Gastrocnemius medialis (tissue), 4 donors: ENCODE results near the gene FAM181A. TPM values are rescaled to one million over a fixed set of nuclear protein-coding genes. Genes with fewer than 3 reads are reported as not detected.
A peak's percentile ranks its signal among the peaks of the same experiment; 100 is the strongest.

ENCODE experiments used
- ATAC-seq, 2 donors: fragments of 150-250 bp; one replicate each; pipeline ENCODE4 v1.9.1; 2016
- DNase-seq, 2 donors: peaks; one replicate each; pipeline ENCODE4 v3.0.0-alpha.2; 2019
- H3K27ac ChIP-seq, 4 donors: fragments of 200-600 bp; sonication (generic); 1 replicate in 1 of 4; 2 replicates in 3 of 4; pipeline ENCODE4 v1.5.1; 2016 to 2018; ENCODE audit warnings: mild to moderate bottlenecking in 2 of 4, moderate library complexity in 1 of 4
- H3K27me3 ChIP-seq, 3 donors: fragments of 200-600 bp; sonication (generic) in 2 of 3; 1 replicate in 1 of 3; 2 replicates in 2 of 3; pipeline versions ENCODE4 v1.5.1 to v1.6.0; 2016 to 2019; ENCODE audit warnings: mild to moderate bottlenecking in 1 of 3, moderate library complexity in 1 of 3
- H3K36me3 ChIP-seq, 2 donors: fragments of 200-600 bp; sonication (generic) in 1 of 2; one replicate each; pipeline ENCODE4 v1.5.1; 2017 to 2018
- H3K4me1 ChIP-seq, 2 donors: fragments of 200-600 bp; sonication (generic) in 1 of 2; one replicate each; pipeline ENCODE4 v1.5.1; 2016 to 2017; ENCODE audit warnings: mild to moderate bottlenecking in 2 of 2
- H3K4me3 ChIP-seq, 4 donors: fragments of 200-600 bp; sonication (generic) in 3 of 4; 1 replicate in 1 of 4; 2 replicates in 3 of 4; pipeline ENCODE4 v1.5.1; 2016 to 2019; ENCODE audit warnings: mild to moderate bottlenecking in 2 of 4
- H3K9me3 ChIP-seq, 3 donors: fragments of 200-600 bp; sonication (generic) in 2 of 3; 1 replicate in 1 of 3; 2 replicates in 2 of 3; pipeline ENCODE4 v1.5.1; 2016 to 2019
- POLR2A ChIP-seq, 2 donors: fragments of 450-650 bp; IDR thresholded peaks; one replicate each; pipeline ENCODE4 v1.6.1; 2017; ENCODE audit warnings: antibody characterized with exemption in 2 of 2, mild to moderate bottlenecking in 2 of 2, moderate library complexity in 2 of 2
- in situ Hi-C, 4 donors: fragments of 200-750 bp; cut with MboI; loops; one replicate each; pipeline versions ENCODE4 v1.15.0 to v1.8.0; 2017; ENCODE audit warnings: low sequenced_read_pairs in 4 of 4
- intact Hi-C: fragments of 100-400 bp; cut with DNase I; formaldehyde crosslinking; loops from one replicate; pipeline ENCODE4 v1.15.1; 2023; ENCODE audit warnings: low total_unique reads
- total RNA-seq, 4 donors: library from RNA; depleted of rRNA; stranded (reverse); fragments of >200 nt; gene quantifications; one replicate each; pipeline versions ENCODE4 v1.1.0 to v1.2.3, GENCODE V29; 2016
- TF ChIP-seq, protein P1 (sequence below), 5 experiments: fragments of 450-650 bp in 3 of 5; fragments of 200-600 bp in 2 of 5; sonication (generic) in 2 of 5; IDR thresholded peaks in 4 of 5; conservative IDR thresholded peaks in 1 of 5; 1 replicate in 4 of 5; 2 replicates in 1 of 5; pipeline ENCODE4 v1.5.1; 2016 to 2019; ENCODE audit warnings: antibody characterized with exemption in 5 of 5, mild to moderate bottlenecking in 3 of 5, moderate library complexity in 3 of 5

FAM181A gene
- total RNA-seq, 4 donors from 2014 or later: not detected

DNA sequence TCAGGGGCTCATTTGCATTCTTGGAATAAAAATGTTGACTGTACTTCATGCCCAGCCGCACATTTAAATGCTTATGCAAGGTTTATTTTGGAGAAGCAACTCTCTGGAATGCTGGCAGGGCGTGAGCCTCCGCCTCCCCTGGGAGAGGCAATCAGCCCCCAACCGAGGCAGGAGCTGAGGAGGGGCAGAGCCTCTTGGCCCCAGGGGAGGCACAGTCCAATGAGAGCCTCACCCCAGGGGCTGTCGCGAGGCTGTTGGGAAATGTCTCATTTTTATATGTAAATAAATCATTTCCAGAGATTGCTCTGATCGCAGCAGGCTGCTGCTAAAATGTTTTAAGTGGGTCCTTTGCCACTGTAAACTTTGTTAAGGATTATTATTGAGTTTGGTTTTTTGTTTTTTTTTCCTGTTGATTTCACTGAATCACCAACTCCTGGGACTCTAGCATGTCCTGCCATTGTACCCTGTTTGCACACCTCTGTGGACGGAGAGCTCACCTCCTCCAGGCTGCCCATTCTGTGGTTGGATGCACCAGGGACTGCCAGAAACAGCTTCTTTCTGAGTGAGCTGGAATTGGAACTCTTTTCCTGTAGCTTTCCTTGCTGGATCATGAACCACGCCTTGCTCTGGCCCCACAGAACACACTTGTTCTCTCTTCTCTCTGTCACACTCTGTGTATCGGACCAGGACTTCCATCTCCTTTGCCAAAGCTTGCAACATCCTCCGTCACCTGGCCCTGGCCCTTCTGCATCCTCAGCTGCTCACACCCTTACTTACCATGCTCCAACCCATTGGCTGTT lies 46.9 kb upstream of the FAM181A start:
- intact Hi-C loops: no loop called here
- Histone ChIP-seq H3K36me3 (no peaks in the 10 kb centered on the region), H3K4me3 (peak overlapping the region in 1 of 4 donors; percentile 25), H3K4me1 (no peaks in the 10 kb centered on the region), H3K27ac (no peak overlapping the region), H3K9me3 (no peaks in the 10 kb centered on the region), H3K27me3 (no peaks in the 10 kb centered on the region)
- ATAC-seq (no peak), DNase-seq (no peak)
- in situ Hi-C loops: loop anchor here in 3 of 4 donors (10.0 to 25.0 kb wide), 2 partner anchors 218 to 225 kb away; no protein-coding TSS in a partner anchor
- no peak for TF ChIP-seq POLR2A (IDR thresholded peaks at IDR 0.05)
- TF ChIP-seq, protein P1, sequence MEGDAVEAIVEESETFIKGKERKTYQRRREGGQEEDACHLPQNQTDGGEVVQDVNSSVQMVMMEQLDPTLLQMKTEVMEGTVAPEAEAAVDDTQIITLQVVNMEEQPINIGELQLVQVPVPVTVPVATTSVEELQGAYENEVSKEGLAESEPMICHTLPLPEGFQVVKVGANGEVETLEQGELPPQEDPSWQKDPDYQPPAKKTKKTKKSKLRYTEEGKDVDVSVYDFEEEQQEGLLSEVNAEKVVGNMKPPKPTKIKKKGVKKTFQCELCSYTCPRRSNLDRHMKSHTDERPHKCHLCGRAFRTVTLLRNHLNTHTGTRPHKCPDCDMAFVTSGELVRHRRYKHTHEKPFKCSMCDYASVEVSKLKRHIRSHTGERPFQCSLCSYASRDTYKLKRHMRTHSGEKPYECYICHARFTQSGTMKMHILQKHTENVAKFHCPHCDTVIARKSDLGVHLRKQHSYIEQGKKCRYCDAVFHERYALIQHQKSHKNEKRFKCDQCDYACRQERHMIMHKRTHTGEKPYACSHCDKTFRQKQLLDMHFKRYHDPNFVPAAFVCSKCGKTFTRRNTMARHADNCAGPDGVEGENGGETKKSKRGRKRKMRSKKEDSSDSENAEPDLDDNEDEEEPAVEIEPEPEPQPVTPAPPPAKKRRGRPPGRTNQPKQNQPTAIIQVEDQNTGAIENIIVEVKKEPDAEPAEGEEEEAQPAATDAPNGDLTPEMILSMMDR (IDR thresholded peaks at IDR 0.05 in 4 of 5, conservative IDR thresholded peaks at IDR 0.05 in 1 of 5): no peak

DNA sequence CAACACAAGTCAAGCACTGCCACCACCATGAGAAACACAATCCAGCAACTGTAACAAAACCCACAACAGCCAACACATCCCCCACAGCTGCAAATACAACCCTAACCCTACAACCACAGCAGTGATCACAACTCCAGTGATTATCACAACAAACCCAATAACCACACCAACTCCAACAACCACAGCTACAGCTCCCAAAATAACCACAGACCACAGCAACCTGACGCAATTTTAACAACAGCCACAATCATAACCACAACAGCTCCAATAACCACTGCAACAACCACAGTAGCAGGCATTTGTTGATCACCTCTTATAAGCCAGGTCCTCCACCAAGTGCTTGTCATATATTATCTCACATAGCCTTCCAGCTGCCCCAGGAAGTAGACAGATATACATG lies 42.2 kb upstream of the FAM181A start:
- in situ Hi-C loops (loop anchor here (5.0 to 25.0 kb wide), 3 partner anchors 223 to 230 kb away; no protein-coding TSS in a partner anchor), intact Hi-C loops (no loop called here)
- no peaks in the 10 kb centered on the region for H3K36me3 ChIP-seq
- DNase-seq: no peak
- H3K9me3 ChIP-seq: no peaks in the 10 kb centered on the region
- H3K27me3 ChIP-seq: peaks cover 0 to 5% (median 0%) of the 10 kb centered on the region in 3 donors
- TF ChIP-seq, protein P1 (IDR thresholded peaks at IDR 0.05 in 4 of 5, conservative IDR thresholded peaks at IDR 0.05 in 1 of 5): no peak
- no peak for TF ChIP-seq POLR2A (IDR thresholded peaks at IDR 0.05)
- no peak overlapping the region for H3K27ac ChIP-seq
- no peak for ATAC-seq
- no peak overlapping the region for H3K4me3 ChIP-seq
- H3K4me1 ChIP-seq: no peaks in the 10 kb centered on the region

DNA sequence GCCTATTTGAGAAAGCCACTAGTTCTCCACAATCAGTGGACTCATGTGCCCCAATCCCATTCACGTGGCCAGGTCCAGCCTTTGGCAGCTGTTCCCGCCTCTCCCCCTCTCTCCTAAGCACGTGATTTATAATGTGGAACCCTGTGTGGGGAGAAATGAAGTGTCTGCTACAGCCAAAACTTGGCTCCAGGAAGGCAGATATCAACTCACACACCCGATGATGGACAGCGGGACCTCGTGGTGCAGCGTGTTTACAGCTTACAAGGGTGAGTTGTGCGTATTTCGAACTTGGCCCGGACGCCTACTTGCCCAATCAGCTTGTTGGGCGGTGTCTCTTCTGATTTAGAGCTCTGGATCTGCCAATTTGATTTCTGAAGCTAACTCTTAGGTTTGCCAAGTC lies 38.1 kb upstream of the FAM181A start:
- in situ Hi-C loops: loop anchor here (5.0 to 25.0 kb wide), 3 partner anchors 227 to 234 kb away; no protein-coding TSS in a partner anchor
- TF ChIP-seq POLR2A (IDR thresholded peaks at IDR 0.05): no peak
- TF ChIP-seq, protein P1 (IDR thresholded peaks at IDR 0.05 in 4 of 5, conservative IDR thresholded peaks at IDR 0.05 in 1 of 5): no peak
- Histone ChIP-seq H3K36me3 (no peaks in the 10 kb centered on the region), H3K9me3 (no peaks in the 10 kb centered on the region), H3K27ac (peak overlapping the region in 1 of 4 donors; percentile 43), H3K27me3 (peaks cover 0 to 5% (median 0%) of the 10 kb centered on the region in 3 donors), H3K4me1 (no peaks in the 10 kb centered on the region), H3K4me3 (no peak overlapping the region)
- ATAC-seq (peak; percentile 15 to 81), DNase-seq (peak in 1 of 2 donors; percentile 70)
- intact Hi-C loops: no loop called here

DNA sequence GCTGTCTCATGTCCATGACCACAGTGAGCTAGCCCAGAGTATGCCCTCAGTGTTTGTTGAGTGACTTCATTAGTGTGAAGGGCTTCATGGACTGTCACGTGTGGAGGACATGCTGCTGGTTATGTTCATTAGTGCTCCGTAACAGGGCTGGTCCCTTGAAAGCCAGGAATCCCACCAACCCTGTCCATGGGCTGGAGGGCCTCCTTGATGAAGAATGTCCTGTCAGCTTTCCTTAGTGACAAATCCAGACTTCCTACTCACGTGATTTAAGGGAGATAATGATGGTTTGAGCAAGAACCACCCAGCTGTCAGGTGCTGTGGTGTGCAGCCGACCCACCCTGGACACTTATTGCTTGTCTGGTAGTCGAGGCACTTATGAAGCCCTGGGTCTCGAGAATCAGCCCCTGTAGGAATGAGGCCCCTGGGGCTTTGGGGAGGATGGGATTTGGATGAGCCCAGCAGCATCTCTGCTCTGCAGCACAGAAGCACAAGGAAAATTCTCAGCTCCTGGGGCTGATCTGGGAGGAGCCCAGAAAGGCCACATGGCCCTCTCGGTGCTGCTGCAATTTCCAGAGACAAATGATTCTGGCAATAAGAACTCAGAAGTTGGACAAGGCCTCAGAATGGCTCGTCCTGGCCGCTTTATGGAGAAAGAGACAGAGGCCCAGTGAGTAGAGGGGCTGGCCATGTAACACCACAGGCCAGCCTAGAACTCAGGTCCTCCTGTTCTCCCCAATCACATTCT lies 37.2 kb upstream of the FAM181A start:
- Histone ChIP-seq H3K27ac (no peak overlapping the region), H3K4me1 (no peaks in the 10 kb centered on the region), H3K27me3 (peaks cover 0 to 5% (median 0%) of the 10 kb centered on the region in 3 donors), H3K36me3 (no peaks in the 10 kb centered on the region), H3K9me3 (no peaks in the 10 kb centered on the region), H3K4me3 (no peak overlapping the region)
- no peak for ATAC-seq
- no peak for DNase-seq
- intact Hi-C loops (no loop called here), in situ Hi-C loops (loop anchor here (5.0 to 25.0 kb wide), 3 partner anchors 228 to 235 kb away; no protein-coding TSS in a partner anchor)
- TF ChIP-seq POLR2A (IDR thresholded peaks at IDR 0.05): no peak
- TF ChIP-seq, protein P1 (IDR thresholded peaks at IDR 0.05 in 4 of 5, conservative IDR thresholded peaks at IDR 0.05 in 1 of 5): no peak
